PC-3 (cell line): Measurements from ENCODE around the gene CST6. TPM values are rescaled to one million over a fixed set of nuclear protein-coding genes. Genes with fewer than 3 reads are reported as not detected.

Experiments
- ATAC-seq: fragments of 200-7000 bp; cut with Tn5 transposase; 2 replicates; pipeline ENCODE4 v1.9.1; 2020; ENCODE audit warnings: mild to moderate bottlenecking, moderate library complexity
- BruUV-seq: library from RNA; stranded (reverse); fragments of 400-500 nt; replicated peaks from 2 replicates; lab custom pipeline; 2021; lab: Mats Ljungman, UMichigan
- CTCF ChIA-PET: fragments of 300-600 bp; sonication (Branson Sonifier 250); formaldehyde crosslinking; loops from one replicate; lab custom pipeline; 2022; ENCODE audit warnings: antibody characterized with exemption; lab: Charles Lee
- POLR2A ChIA-PET: fragments of 300-600 bp; sonication (Branson Sonifier 250); formaldehyde crosslinking; loops from one replicate; lab custom pipeline; 2022; ENCODE audit warnings: antibody characterized with exemption; ENCODE audit not compliant: unreplicated experiment; lab: Charles Lee
- DNase-seq: peaks from one replicate; pipeline ENCODE4 v3.0.0-alpha.2; 2015
- H2AFZ ChIP-seq: fragments of 300-600 bp; sonication (generic); 2 replicates; pipeline ENCODE4 v1.6.0; 2016; ENCODE audit warnings: antibody characterized with exemption, low read length
- H3F3A ChIP-seq: fragments of 300-600 bp; sonication (generic); one replicate; pipeline ENCODE4 v1.6.0; 2017; ENCODE audit warnings: antibody characterized with exemption, low read length, control low read depth, mild to moderate bottlenecking; ENCODE audit not compliant: unreplicated experiment
- H3K27ac ChIP-seq: fragments of 300-600 bp; sonication (generic); 2 replicates; pipeline ENCODE4 v1.5.1; 2016; ENCODE audit warnings: mild to moderate bottlenecking, low read length
- H3K27me3 ChIP-seq: fragments of 300-600 bp; sonication (generic); 2 replicates; pipeline ENCODE4 v1.6.1; 2016; ENCODE audit warnings: low read length, mixed read lengths
- H3K36me3 ChIP-seq: fragments of 300-600 bp; sonication (generic); 2 replicates; pipeline ENCODE4 v1.6.1; 2016; ENCODE audit warnings: low read depth, mixed run types, low read length, mixed read lengths
- H3K4me1 ChIP-seq: fragments of 300-600 bp; sonication (generic); 2 replicates; pipeline ENCODE4 v1.5.1; 2016; ENCODE audit warnings: low read length; ENCODE audit not compliant: insufficient read depth
- H3K4me2 ChIP-seq: fragments of 300-600 bp; sonication (generic); 2 replicates; pipeline ENCODE4 v1.6.0; 2016; ENCODE audit warnings: low read length
- H3K4me3 ChIP-seq: fragments of 300-600 bp; sonication (generic); 2 replicates; pipeline ENCODE4 v1.5.1; 2016; ENCODE audit warnings: mild to moderate bottlenecking, low read length, mixed read lengths
- H3K79me2 ChIP-seq: fragments of 300-600 bp; sonication (generic); 2 replicates; pipeline ENCODE4 v1.6.1; 2017; ENCODE audit warnings: low read length, mixed read lengths
- H3K9ac ChIP-seq: fragments of 300-600 bp; sonication (generic); 2 replicates; pipeline ENCODE4 v1.6.0; 2016; ENCODE audit warnings: mild to moderate bottlenecking, low read length
- H3K9me2 ChIP-seq: fragments of 300-600 bp; sonication (generic); replicated peaks from 2 replicates; pipeline ENCODE4 v1.6.1; 2016; ENCODE audit warnings: mixed run types, low read length, mixed read lengths
- H3K9me3 ChIP-seq: fragments of 300-600 bp; sonication (generic); 2 replicates; pipeline ENCODE4 v1.6.1; 2016; ENCODE audit warnings: low read length, mixed read lengths
- H4K20me1 ChIP-seq: fragments of 300-600 bp; sonication (generic); 2 replicates; pipeline ENCODE4 v1.6.1; 2016; ENCODE audit warnings: low read length, mixed read lengths
- CTCF ChIP-seq: fragments of 300-600 bp; sonication (generic); conservative IDR thresholded peaks from 2 replicates; pipeline ENCODE4 v1.5.1; 2017; ENCODE audit warnings: antibody characterized with exemption, low read depth, mild to moderate bottlenecking, low read length
- EZH2 ChIP-seq: fragments of 300-600 bp; sonication (generic); IDR thresholded peaks from one replicate; pipeline ENCODE4 v1.6.1; 2017; ENCODE audit warnings: antibody characterized with exemption, mild to moderate bottlenecking, low read length; ENCODE audit not compliant: unreplicated experiment
- EZH2phosphoT487 ChIP-seq: fragments of 300-600 bp; sonication (generic); IDR thresholded peaks from 2 replicates; pipeline ENCODE4 v1.6.1; 2018; ENCODE audit warnings: mild to moderate bottlenecking, antibody characterized with exemption, low read length, borderline replicate concordance
- intact Hi-C: fragments of 100-400 bp; cut with micrococcal nuclease; formaldehyde crosslinking; loops from 2 replicates; pipeline ENCODE4 v1.9.0; 2023
- total RNA-seq: library from RNA; depleted of rRNA; stranded (reverse); fragments of >200 nt; gene quantifications from 2 replicates; pipeline ENCODE4 v1.2.3, GENCODE V29; 2014

CST6 gene
- total RNA-seq, 1 experiment from 2014 or later, result 84.2 TPM

- Histone ChIP-seq H3F3A (peaks cover 9% of the 10 kb centered on the region), H3K9ac (peak within 1 kb of the TSS; percentile 91), H3K4me1 (peaks cover 14% of the 10 kb centered on the region), H2AFZ (peak within 1 kb of the TSS; percentile 90), H3K9me2 (no peaks in the 10 kb centered on the region), H3K27ac (peak within 1 kb of the TSS; percentile 85), H3K36me3 (peaks cover 48% of the 10 kb centered on the region), H3K27me3 (no peaks in the 10 kb centered on the region), H3K9me3 (no peaks in the 10 kb centered on the region), H4K20me1 (no peaks in the 10 kb centered on the region), H3K79me2 (peaks cover 56% of the 10 kb centered on the region), H3K4me3 (peak within 1 kb of the TSS; percentile 85), H3K4me2 (peak within 1 kb of the TSS; percentile 87)
- BruUV-seq, result no TSS peak
- ATAC-seq (peak; percentile 74), DNase-seq (peak; percentile 99)
- CTCF ChIA-PET, result no interaction called here
- intact Hi-C loops, result loop anchor here (1.0 to 2.0 kb wide), 3 partner anchors 41 to 51 kb away; partner anchors contain the start of genes SART1 and SF3B2
- TF ChIP-seq CTCF, result no peak
- no peak for TF ChIP-seq EZH2
- no peak for TF ChIP-seq EZH2phosphoT487
- POLR2A ChIA-PET, result interaction anchor here (0.6 kb wide), 1 partner anchor 349 kb away, joined by 3 read pairs; no protein-coding TSS in a partner anchor
Observed at GRCh38 chr11:66001942-66002647, 9.7 kb upstream of the CST6 start, which contains the start of the genes BANF1 and EIF1AD. Gene BANF1, plus strand, starts transcription at chr11:66002503. Its CDS starts 748 bp downstream, at chr11:66003251. Gene EIF1AD, minus strand, starts transcription at chr11:66002157. Its CDS starts 1,768 bp downstream, at chr11:66000389.

GRCh38 chr11:66002648-66003225 is 9.1 kb upstream of the CST6 start:
- Histone ChIP-seq H3K79me2 (peaks cover 56% of the 10 kb centered on the region), H3K27me3 (no peaks in the 10 kb centered on the region), H3K9me2 (no peaks in the 10 kb centered on the region), H3K27ac (peak overlapping the region; percentile 85), H3K4me3 (peak overlapping the region; percentile 85), H2AFZ (peak overlapping the region; percentile 90), H3F3A (peaks cover 9% of the 10 kb centered on the region), H3K4me1 (peaks cover 14% of the 10 kb centered on the region), H3K9me3 (no peaks in the 10 kb centered on the region), H3K9ac (peak overlapping the region; percentile 91), H4K20me1 (no peaks in the 10 kb centered on the region), H3K4me2 (peak overlapping the region; percentile 87), H3K36me3 (peaks cover 42% of the 10 kb centered on the region)
- ChIA-PET CTCF (no interaction called here), POLR2A (interaction anchor here (0.6 to 0.8 kb wide), 2 partner anchors 8 to 20 kb away, joined by 3 read pairs; no protein-coding TSS in a partner anchor)
- no TSS peak for BruUV-seq
- TF ChIP-seq CTCF (peak; percentile 50), EZH2phosphoT487 (no peak), EZH2 (no peak)
- intact Hi-C loops, result loop anchor here (1.0 to 2.0 kb wide), 3 partner anchors 41 to 50 kb away; partner anchors contain the start of genes SART1 and SF3B2
- DNase-seq, result peak; percentile 63
- peak; percentile 72 for ATAC-seq
